ENCODE results near the gene MT2A. TPM values are rescaled to one million over a fixed set of nuclear protein-coding genes. Genes with fewer than 3 reads are reported as not detected.
A peak's percentile ranks its signal among the peaks of the same experiment; 100 is the strongest.

MT2A gene
- total and polyA plus RNA-seq, 2 donors (not counting 1 experiment from before 2014, with no cell fraction given) = 49.2 to 113 TPM

- DNase-seq (ENCODE audit: low read depth in 2 of 2) = no peak
- Histone ChIP-seq H4K20me1 (ENCODE audit: control insufficient read depth, extremely low read depth, insufficient read depth, low read length) (no peaks in the 10 kb centered on the region), H3K36me3 (ENCODE audit: control insufficient read depth, insufficient read depth, low read length) (peaks cover 1% of the 10 kb centered on the region), H3K27me3 (ENCODE audit: control insufficient read depth, insufficient read depth, low read length) (no peaks in the 10 kb centered on the region), H3K4me2 (ENCODE audit: extremely low read depth, insufficient read depth, low read length) (no peak overlapping the region), H3K9ac (ENCODE audit: insufficient read depth, low read length) (no peak overlapping the region), H3K27ac (ENCODE audit: insufficient read depth, low read length) (no peak overlapping the region), H2AFZ (ENCODE audit: low read length) (no peak overlapping the region), H3K4me1 (ENCODE audit: control insufficient read depth, extremely low read depth, insufficient read depth, low read length) (peaks cover 5% of the 10 kb centered on the region), H3K4me3 (replicated peaks in 1 of 4; ENCODE audit: control extremely low read depth in 1 of 4, insufficient read depth in 1 of 4, low read depth in 3 of 4, low read length in 4 of 4) (no peak overlapping the region), H3K79me2 (ENCODE audit: control insufficient read depth, insufficient read depth, low read length) (peaks cover 16% of the 10 kb centered on the region), H3K9me3 (ENCODE audit: control insufficient read depth, insufficient read depth, low read depth, low read length) (no peaks in the 10 kb centered on the region)
- TF ChIP-seq, protein P1, sequence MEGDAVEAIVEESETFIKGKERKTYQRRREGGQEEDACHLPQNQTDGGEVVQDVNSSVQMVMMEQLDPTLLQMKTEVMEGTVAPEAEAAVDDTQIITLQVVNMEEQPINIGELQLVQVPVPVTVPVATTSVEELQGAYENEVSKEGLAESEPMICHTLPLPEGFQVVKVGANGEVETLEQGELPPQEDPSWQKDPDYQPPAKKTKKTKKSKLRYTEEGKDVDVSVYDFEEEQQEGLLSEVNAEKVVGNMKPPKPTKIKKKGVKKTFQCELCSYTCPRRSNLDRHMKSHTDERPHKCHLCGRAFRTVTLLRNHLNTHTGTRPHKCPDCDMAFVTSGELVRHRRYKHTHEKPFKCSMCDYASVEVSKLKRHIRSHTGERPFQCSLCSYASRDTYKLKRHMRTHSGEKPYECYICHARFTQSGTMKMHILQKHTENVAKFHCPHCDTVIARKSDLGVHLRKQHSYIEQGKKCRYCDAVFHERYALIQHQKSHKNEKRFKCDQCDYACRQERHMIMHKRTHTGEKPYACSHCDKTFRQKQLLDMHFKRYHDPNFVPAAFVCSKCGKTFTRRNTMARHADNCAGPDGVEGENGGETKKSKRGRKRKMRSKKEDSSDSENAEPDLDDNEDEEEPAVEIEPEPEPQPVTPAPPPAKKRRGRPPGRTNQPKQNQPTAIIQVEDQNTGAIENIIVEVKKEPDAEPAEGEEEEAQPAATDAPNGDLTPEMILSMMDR (conservative IDR thresholded peaks at IDR 0.05 in 1 of 2, IDR thresholded peaks at IDR 0.05 in 1 of 2; ENCODE audit: low read depth in 1 of 2, low read length in 2 of 2) = no peak
- no peak for TF ChIP-seq EZH2 (IDR thresholded peaks at IDR 0.05; ENCODE audit: low read length, missing control alignments)
These were observed 15.3 kb downstream of the MT2A start for GRCh38 chr16:56623637-56624036.

DNA sequence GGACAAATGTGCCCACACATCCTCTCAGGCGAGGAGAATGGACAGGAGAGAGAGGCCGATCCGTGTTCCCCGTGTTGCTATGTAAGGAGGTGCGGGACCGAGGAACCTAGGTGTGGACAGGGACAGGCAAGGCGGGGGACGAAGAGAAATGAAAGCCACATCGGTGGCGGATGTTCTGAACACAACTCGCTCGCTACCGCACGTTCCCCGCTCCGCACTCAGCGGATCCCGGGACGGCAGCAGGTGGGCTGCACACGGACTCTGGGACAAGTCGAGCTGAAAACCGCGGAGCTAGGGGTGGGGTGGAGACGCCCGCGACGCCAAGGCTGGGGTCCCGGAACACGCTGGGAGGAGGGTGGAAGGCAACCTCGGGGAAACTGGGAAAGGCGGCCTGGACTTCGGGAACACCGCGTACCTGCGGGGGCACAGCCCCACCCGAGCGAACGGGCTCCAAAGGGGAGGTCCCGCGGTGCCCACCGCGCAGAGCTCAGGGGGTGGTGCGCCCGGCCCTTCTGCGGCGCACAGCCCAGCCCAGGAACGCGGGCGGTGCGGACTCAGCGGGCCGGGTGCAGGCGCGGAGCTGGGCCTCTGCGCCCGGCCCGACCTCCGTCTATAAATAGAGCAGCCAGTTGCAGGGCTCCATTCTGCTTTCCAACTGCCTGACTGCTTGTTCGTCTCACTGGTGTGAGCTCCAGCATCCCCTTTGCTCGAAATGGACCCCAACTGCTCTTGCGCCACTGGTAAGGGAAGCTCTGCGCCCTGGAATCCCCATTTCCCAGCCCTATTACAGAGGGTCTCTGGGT lies 17.0 kb downstream of the MT2A start, which contains the start of gene MT1E:
Gene MT1E, plus strand, starts transcription at position 642 of the 803 bp plus-strand sequence. Its CDS starts 71 bp downstream, at position 713.
- Histone ChIP-seq H3K79me2 (ENCODE audit: control insufficient read depth, insufficient read depth, low read length) (peaks cover 16% of the 10 kb centered on the region), H4K20me1 (ENCODE audit: control insufficient read depth, extremely low read depth, insufficient read depth, low read length) (no peaks in the 10 kb centered on the region), H3K4me2 (ENCODE audit: extremely low read depth, insufficient read depth, low read length) (peak within 1 kb of the TSS; percentile 100), H3K27ac (ENCODE audit: insufficient read depth, low read length) (peak within 1 kb of the TSS; percentile 85), H3K9me3 (ENCODE audit: control insufficient read depth, insufficient read depth, low read depth, low read length) (no peaks in the 10 kb centered on the region), H3K4me1 (ENCODE audit: control insufficient read depth, extremely low read depth, insufficient read depth, low read length) (peaks cover 5% of the 10 kb centered on the region), H3K4me3 (replicated peaks in 1 of 4; ENCODE audit: control extremely low read depth in 1 of 4, insufficient read depth in 1 of 4, low read depth in 3 of 4, low read length in 4 of 4) (peak within 1 kb of the TSS; percentile 37 to 81 (median 74)), H3K27me3 (ENCODE audit: control insufficient read depth, insufficient read depth, low read length) (no peaks in the 10 kb centered on the region), H3K36me3 (ENCODE audit: control insufficient read depth, insufficient read depth, low read length) (peaks cover 1% of the 10 kb centered on the region), H3K9ac (ENCODE audit: insufficient read depth, low read length) (peak within 1 kb of the TSS; percentile 71), H2AFZ (ENCODE audit: low read length) (peak within 1 kb of the TSS; percentile 97)
- DNase-seq (ENCODE audit: low read depth in 2 of 2) = peak; percentile 77 to 85
- TF ChIP-seq, protein P1 (conservative IDR thresholded peaks at IDR 0.05 in 1 of 2, IDR thresholded peaks at IDR 0.05 in 1 of 2; ENCODE audit: low read depth in 1 of 2, low read length in 2 of 2) = no peak
- TF ChIP-seq EZH2 (IDR thresholded peaks at IDR 0.05; ENCODE audit: low read length, missing control alignments) = no peak

DNA sequence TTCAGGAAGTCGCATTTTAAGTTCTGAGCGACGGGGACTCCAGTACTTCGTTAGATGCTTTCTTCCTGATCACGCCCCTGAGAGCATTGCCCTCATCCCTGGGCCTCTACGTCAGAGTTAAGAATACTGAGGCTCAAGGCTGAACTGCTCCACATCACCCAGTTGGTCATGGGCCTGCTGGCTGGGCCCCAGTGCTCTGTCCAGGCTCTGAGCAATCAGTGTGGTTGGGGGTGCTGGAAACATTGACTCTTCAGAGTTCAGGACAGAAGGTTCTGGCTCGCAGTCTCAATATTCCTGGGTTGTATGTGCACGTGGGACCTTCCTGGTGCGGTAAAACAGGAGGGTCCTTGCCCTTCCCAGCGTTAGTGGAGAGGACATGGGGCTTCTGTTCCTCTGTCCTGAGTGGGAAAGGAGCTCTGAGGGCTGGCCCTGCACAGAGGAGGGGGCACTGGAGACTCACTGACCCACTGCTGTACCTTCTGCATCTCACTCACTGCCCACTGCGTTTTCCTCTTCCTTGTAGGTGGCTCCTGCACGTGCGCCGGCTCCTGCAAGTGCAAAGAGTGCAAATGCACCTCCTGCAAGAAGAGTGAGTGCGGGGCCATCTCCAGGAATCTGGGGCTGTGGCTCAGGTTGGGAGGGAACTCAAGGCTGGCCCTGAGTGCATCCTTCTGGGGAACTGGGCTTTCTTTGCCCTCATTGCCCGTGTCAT lies 17.7 kb downstream of the MT2A start:
- peak overlapping the region; percentile 87 for H3K4me2 ChIP-seq (ENCODE audit: extremely low read depth, insufficient read depth, low read length)
- H3K4me1 ChIP-seq (ENCODE audit: control insufficient read depth, extremely low read depth, insufficient read depth, low read length) = peaks cover 5% of the 10 kb centered on the region
- peak overlapping the region; percentile 37 to 81 (median 74) for H3K4me3 ChIP-seq (replicated peaks in 1 of 4; ENCODE audit: control extremely low read depth in 1 of 4, insufficient read depth in 1 of 4, low read depth in 3 of 4, low read length in 4 of 4)
- peaks cover 16% of the 10 kb centered on the region for H3K79me2 ChIP-seq (ENCODE audit: control insufficient read depth, insufficient read depth, low read length)
- peak overlapping the region; percentile 71 for H3K9ac ChIP-seq (ENCODE audit: insufficient read depth, low read length)
- peak overlapping the region; percentile 85 for H3K27ac ChIP-seq (ENCODE audit: insufficient read depth, low read length)
- DNase-seq (ENCODE audit: low read depth in 2 of 2) = peak; percentile 90 to 94
- H2AFZ ChIP-seq (ENCODE audit: low read length) = no peak overlapping the region
- no peaks in the 10 kb centered on the region for H3K9me3 ChIP-seq (ENCODE audit: control insufficient read depth, insufficient read depth, low read depth, low read length)
- no peak for TF ChIP-seq EZH2 (IDR thresholded peaks at IDR 0.05; ENCODE audit: low read length, missing control alignments)
- TF ChIP-seq, protein P1 (conservative IDR thresholded peaks at IDR 0.05 in 1 of 2, IDR thresholded peaks at IDR 0.05 in 1 of 2; ENCODE audit: low read depth in 1 of 2, low read length in 2 of 2) = no peak
- H4K20me1 ChIP-seq (ENCODE audit: control insufficient read depth, extremely low read depth, insufficient read depth, low read length) = no peaks in the 10 kb centered on the region
- no peaks in the 10 kb centered on the region for H3K27me3 ChIP-seq (ENCODE audit: control insufficient read depth, insufficient read depth, low read length)
- peaks cover 1% of the 10 kb centered on the region for H3K36me3 ChIP-seq (ENCODE audit: control insufficient read depth, insufficient read depth, low read length)
